Upper lobe of left lung (tissue), 6 donors: ENCODE data around the gene ARHGEF26. TPM values are rescaled to one million over a fixed set of nuclear protein-coding genes. Genes with fewer than 3 reads are reported as not detected.

Experiments
- ATAC-seq, 2 donors: fragments of 200-7000 bp; cut with Tn5 transposase; one replicate each; pipeline ENCODE4 v1.9.1; 2022; ENCODE audit warnings: mild to moderate bottlenecking in 2 of 2, moderate library complexity in 2 of 2; ENCODE audit not compliant: low FRiP score in 2 of 2
- DNase-seq, 2 donors: peaks; one replicate each; pipeline ENCODE4 v3.0.0-alpha.2; 2019 to 2020
- H3K27ac ChIP-seq, 4 donors: fragments of 200-600 bp; sonication (generic); one replicate each; pipeline ENCODE4 v1.5.1; 2016 to 2019
- H3K27me3 ChIP-seq, 4 donors: fragments of 200-600 bp; sonication (generic); one replicate each; pipeline ENCODE4 v1.5.1; 2017 to 2019
- H3K36me3 ChIP-seq, 4 donors: fragments of 200-600 bp; sonication (generic); one replicate each; pipeline ENCODE4 v1.5.1; 2016 to 2019
- H3K4me1 ChIP-seq, 4 donors: fragments of 200-600 bp; sonication (generic); one replicate each; pipeline ENCODE4 v1.5.1; 2018 to 2019
- H3K4me3 ChIP-seq, 4 donors: fragments of 200-600 bp; sonication (generic); one replicate each; pipeline ENCODE4 v1.5.1; 2017 to 2019; ENCODE audit warnings: mild to moderate bottlenecking in 2 of 4, moderate library complexity in 1 of 4
- H3K9me3 ChIP-seq, 4 donors: fragments of 200-600 bp; sonication (generic); one replicate each; pipeline ENCODE4 v1.5.1; 2018 to 2019
- CTCF ChIP-seq, 6 experiments: fragments of 450-650 bp in 4 of 6; fragments of 200-600 bp in 2 of 6; sonication (generic) in 2 of 6; IDR thresholded peaks; one replicate each; pipeline ENCODE4 v1.5.1; 2016 to 2019; ENCODE audit warnings: antibody characterized with exemption in 6 of 6
- EP300 ChIP-seq, 4 donors: sonication (generic); formaldehyde crosslinking; IDR thresholded peaks; one replicate each; pipeline ENCODE4 v1.5.1; 2017; ENCODE audit warnings: antibody characterized with exemption in 4 of 4, control low read depth in 2 of 4
- POLR2A ChIP-seq, 4 donors: fragments of 450-650 bp; IDR thresholded peaks; one replicate each; pipeline ENCODE4 v1.5.1; 2016 to 2017; ENCODE audit warnings: antibody characterized with exemption in 4 of 4, mild to moderate bottlenecking in 2 of 4
- POLR2AphosphoS5 ChIP-seq, 2 donors: sonication (generic); formaldehyde crosslinking; IDR thresholded peaks; one replicate each; pipeline ENCODE4 v1.5.1; 2017; ENCODE audit warnings: antibody characterized with exemption in 2 of 2
- WGBS, 2 donors: methylation state at CpG; one replicate each; pipeline ENCODE4 v1.1.5; 2017 to 2018; 5-methylcytosine and 5-hydroxymethylcytosine counted together
- total RNA-seq, 6 donors: library from RNA; depleted of rRNA in 4 of 6; stranded (reverse); fragments of >200 nt in 4 of 6; gene quantifications; one replicate each; pipeline versions ENCODE4 v1.1.0 to v1.2.1, GENCODE V29; 2016 to 2021
- donor health status: DM: no; HTN: no; CAD: no; lungs with moderate emphysema.
- donor health status: DM: no; HTN: yes; CAD: no; lungs with severe emphysema.

Gene ARHGEF26
- total RNA-seq, 6 donors from 2014 or later: 49.3 to 110 (median 90.9) TPM

- H3K4me1 ChIP-seq: peaks cover 0 to 4% (median 0%) of the 10 kb centered on the region in 4 donors
- no peaks in the 10 kb centered on the region for H3K9me3 ChIP-seq
- 77 to 85% methylated on average over 1 of the region's 1 CpG for WGBS, 2 donors
- no peak overlapping the region for H3K4me3 ChIP-seq
- TF ChIP-seq CTCF (IDR thresholded peaks at IDR 0.05): no peak
- no peak for TF ChIP-seq POLR2A (IDR thresholded peaks at IDR 0.05)
- TF ChIP-seq POLR2AphosphoS5 (IDR thresholded peaks at IDR 0.05): no peak
- TF ChIP-seq EP300 (IDR thresholded peaks at IDR 0.05): no peak
- no peaks in the 10 kb centered on the region for H3K27me3 ChIP-seq
- ATAC-seq: no peak
- no peak overlapping the region for H3K27ac ChIP-seq
- no peaks in the 10 kb centered on the region for H3K36me3 ChIP-seq
- DNase-seq: no peak
Observed at GRCh38 chr3:154156530-154156929, 35.3 kb downstream of the ARHGEF26 start.

- Histone ChIP-seq H3K27me3 (no peaks in the 10 kb centered on the region), H3K4me3 (no peak overlapping the region), H3K36me3 (no peaks in the 10 kb centered on the region), H3K27ac (no peak overlapping the region), H3K9me3 (no peaks in the 10 kb centered on the region), H3K4me1 (no peaks in the 10 kb centered on the region)
- DNase-seq (no peak), ATAC-seq (no peak)
- TF ChIP-seq POLR2AphosphoS5 (IDR thresholded peaks at IDR 0.05) (no peak), CTCF (IDR thresholded peaks at IDR 0.05) (no peak), POLR2A (IDR thresholded peaks at IDR 0.05) (no peak), EP300 (IDR thresholded peaks at IDR 0.05) (no peak)
Observed at GRCh38 chr3:154161806-154162205, 40.6 kb downstream of the ARHGEF26 start.

DNA sequence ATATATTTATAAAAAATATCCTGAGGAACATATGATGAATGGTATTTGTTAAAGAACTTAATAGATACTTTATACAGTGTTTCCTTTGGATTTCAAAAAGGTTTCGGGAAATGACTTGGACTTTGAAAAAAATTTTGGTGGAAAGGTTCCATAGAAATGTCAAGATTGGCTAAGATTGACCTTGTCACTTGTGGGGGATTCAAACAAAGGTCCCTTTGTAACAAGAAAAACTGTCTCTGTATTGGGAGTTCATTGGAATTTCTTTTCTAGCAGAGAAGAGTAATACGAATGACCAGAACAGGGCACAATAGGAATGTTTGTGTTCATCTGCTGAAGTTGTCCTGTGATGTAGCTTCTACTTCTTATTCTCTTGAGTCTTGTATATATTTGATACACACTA lies 43.2 kb downstream of the ARHGEF26 start:
- no peak for DNase-seq
- no peaks in the 10 kb centered on the region for H3K4me1 ChIP-seq
- H3K36me3 ChIP-seq: no peaks in the 10 kb centered on the region
- WGBS, 2 donors: 91 to 92% methylated on average over 2 of the region's 2 CpGs
- no peaks in the 10 kb centered on the region for H3K9me3 ChIP-seq
- H3K27ac ChIP-seq: no peak overlapping the region
- no peaks in the 10 kb centered on the region for H3K27me3 ChIP-seq
- no peak for ATAC-seq
- H3K4me3 ChIP-seq: no peak overlapping the region
- TF ChIP-seq EP300 (IDR thresholded peaks at IDR 0.05) (no peak), POLR2AphosphoS5 (IDR thresholded peaks at IDR 0.05) (no peak), CTCF (IDR thresholded peaks at IDR 0.05) (no peak), POLR2A (IDR thresholded peaks at IDR 0.05) (no peak)

GRCh38 chr3:154168998-154169795 lies 48.0 kb downstream of the ARHGEF26 start:
- H3K4me3 ChIP-seq: no peak overlapping the region
- no peaks in the 10 kb centered on the region for H3K36me3 ChIP-seq
- WGBS, 2 donors: 74 to 75% methylated on average over 9 of the region's 9 CpGs
- no peak for TF ChIP-seq POLR2AphosphoS5 (IDR thresholded peaks at IDR 0.05)
- no peak for TF ChIP-seq POLR2A (IDR thresholded peaks at IDR 0.05)
- no peak for TF ChIP-seq CTCF (IDR thresholded peaks at IDR 0.05)
- TF ChIP-seq EP300 (IDR thresholded peaks at IDR 0.05): no peak
- no peaks in the 10 kb centered on the region for H3K9me3 ChIP-seq
- H3K4me1 ChIP-seq: no peaks in the 10 kb centered on the region
- H3K27me3 ChIP-seq: no peaks in the 10 kb centered on the region
- DNase-seq (no peak), ATAC-seq (no peak)
- H3K27ac ChIP-seq: no peak overlapping the region

DNA sequence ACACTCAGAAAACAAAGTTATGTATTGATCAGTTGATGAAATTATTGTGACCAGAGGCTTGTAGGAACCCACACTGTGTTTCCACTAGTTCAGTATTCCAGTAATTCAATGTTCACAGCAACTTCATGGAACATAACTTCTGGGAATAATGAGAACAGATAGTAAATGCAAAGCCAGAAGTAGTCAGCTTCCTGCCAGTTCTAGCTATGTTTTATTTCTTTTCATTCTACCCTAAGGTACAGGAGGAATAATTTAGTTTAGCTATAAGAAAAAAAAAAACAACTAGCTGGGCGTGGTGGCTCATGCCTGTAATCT lies 48.6 kb downstream of the ARHGEF26 start:
- no peak for DNase-seq
- no peaks in the 10 kb centered on the region for H3K27me3 ChIP-seq
- H3K4me1 ChIP-seq: no peaks in the 10 kb centered on the region
- H3K9me3 ChIP-seq: no peaks in the 10 kb centered on the region
- no peak for ATAC-seq
- 88 to 94% methylated on average over 1 of the region's 1 CpG for WGBS, 2 donors
- no peak for TF ChIP-seq EP300 (IDR thresholded peaks at IDR 0.05)
- TF ChIP-seq POLR2A (IDR thresholded peaks at IDR 0.05): no peak
- TF ChIP-seq POLR2AphosphoS5 (IDR thresholded peaks at IDR 0.05): no peak
- no peak for TF ChIP-seq CTCF (IDR thresholded peaks at IDR 0.05)
- no peaks in the 10 kb centered on the region for H3K36me3 ChIP-seq
- H3K27ac ChIP-seq: no peak overlapping the region
- no peak overlapping the region for H3K4me3 ChIP-seq
